WERI-Rb-1 (cell line): ENCODE results near the gene HPCAL1.
"Not testable (repeated sequence)": the region's sequence is repeated elsewhere in the genome, so short reads cannot be mapped to it uniquely, and the experiment has no call there.

Experiments used
- DNase-seq: peaks from one replicate; pipeline ENCODE4 v3.0.0-alpha.2; 2020
- H3K27ac ChIP-seq: fragments of 250-450 bp; sonication (Bioruptor Pico); 2 replicates; pipeline ENCODE4 v1.5.1; 2020; ENCODE audit warnings: mild to moderate bottlenecking, moderate library complexity
- H3K27me3 ChIP-seq: fragments of 250-450 bp; sonication (Bioruptor Pico); 2 replicates; pipeline ENCODE4 v1.5.1; 2021; ENCODE audit warnings: mild to moderate bottlenecking, low read depth, moderate library complexity; ENCODE audit not compliant: insufficient read depth, severe bottlenecking
- H3K36me3 ChIP-seq: fragments of 250-450 bp; sonication (Bioruptor Pico); 2 replicates; pipeline ENCODE4 v1.5.1; 2020; ENCODE audit warnings: mild to moderate bottlenecking, moderate library complexity
- H3K4me3 ChIP-seq: 2 replicates; pipeline ENCODE4 v1.5.1; 2011; ENCODE audit warnings: low read depth, mild to moderate bottlenecking, control low read depth, low read length
- H3K9me3 ChIP-seq: fragments of 250-450 bp; sonication (Bioruptor Pico); 2 replicates; pipeline ENCODE4 v1.5.1; 2021; ENCODE audit warnings: mild to moderate bottlenecking, moderate library complexity; ENCODE audit not compliant: severe bottlenecking
- CTCF ChIP-seq: IDR thresholded peaks from 2 replicates; pipeline ENCODE4 v1.5.1; 2011; ENCODE audit warnings: low read depth, mild to moderate bottlenecking, control low read depth, inconsistent platforms, low read length

HPCAL1 gene

GRCh38 chr2:10437806-10438205 lies 135.1 kb downstream of the HPCAL1 start:
- TF ChIP-seq CTCF = no peak
- peaks cover 46% of the 10 kb centered on the region for H3K36me3 ChIP-seq
- no peaks in the 10 kb centered on the region for H3K27me3 ChIP-seq
- no peak overlapping the region for H3K27ac ChIP-seq
- no peak overlapping the region for H3K4me3 ChIP-seq
- no peaks in the 10 kb centered on the region for H3K9me3 ChIP-seq
- DNase-seq = no peak

GRCh38 chr2:10438688-10439087 lies 136.0 kb downstream of the HPCAL1 start:
- Histone ChIP-seq H3K36me3 (peaks cover 55% of the 10 kb centered on the region), H3K27ac (no peak overlapping the region), H3K27me3 (no peaks in the 10 kb centered on the region), H3K4me3 (no peak overlapping the region), H3K9me3 (no peaks in the 10 kb centered on the region)
- DNase-seq = no peak
- no peak for TF ChIP-seq CTCF

GRCh38 chr2:10439185-10439879 lies 136.6 kb downstream of the HPCAL1 start:
- DNase-seq = no peak

GRCh38 chr2:10439971-10440370 lies 137.3 kb downstream of the HPCAL1 start:
- Histone ChIP-seq H3K27me3 (no peaks in the 10 kb centered on the region), H3K4me3 (no peak overlapping the region), H3K36me3 (peaks cover 68% of the 10 kb centered on the region), H3K27ac (no peak overlapping the region), H3K9me3 (no peaks in the 10 kb centered on the region)
- no peak for DNase-seq
- TF ChIP-seq CTCF = no peak

More at GRCh38 chr2:10439185-10439879, 136.6 kb downstream of the HPCAL1 start:
- TF ChIP-seq CTCF = no peak
- peaks cover 62% of the 10 kb centered on the region for H3K36me3 ChIP-seq
- no peak overlapping the region for H3K4me3 ChIP-seq
- no peaks in the 10 kb centered on the region for H3K27me3 ChIP-seq
- H3K27ac ChIP-seq = no peak overlapping the region
- no peaks in the 10 kb centered on the region for H3K9me3 ChIP-seq

GRCh38 chr2:10440736-10441135 lies 138.0 kb downstream of the HPCAL1 start:
- DNase-seq = no peak
- no peak for TF ChIP-seq CTCF
- Histone ChIP-seq H3K27me3 (no peaks in the 10 kb centered on the region), H3K36me3 (peaks cover 76% of the 10 kb centered on the region), H3K4me3 (no peak overlapping the region), H3K27ac (no peak overlapping the region), H3K9me3 (no peaks in the 10 kb centered on the region)

- Histone ChIP-seq H3K36me3 (peaks cover 84% of the 10 kb centered on the region), H3K27me3 (no peaks in the 10 kb centered on the region), H3K27ac (no peak overlapping the region), H3K9me3 (no peaks in the 10 kb centered on the region), H3K4me3 (no peak overlapping the region)
- TF ChIP-seq CTCF = no peak
- DNase-seq = no peak
Observed at GRCh38 chr2:10441948-10442347, 139.2 kb downstream of the HPCAL1 start.

- H3K4me3 ChIP-seq, DNase-seq, H3K27ac ChIP-seq, H3K9me3 ChIP-seq, H3K27me3 ChIP-seq: not testable (repeated sequence)
- H3K36me3 ChIP-seq = peaks cover 86% of the 10 kb centered on the region
Observed at GRCh38 chr2:10442469-10443126, 139.9 kb downstream of the HPCAL1 start.
